ENCODE data around the gene METTL27.

Gene METTL27

GRCh38 chr7:73823873-73824592 is 18.3 kb downstream of the METTL27 start:
- TF ChIP-seq FOXP2 (optimal IDR thresholded peaks at IDR 0.05; ENCODE audit: borderline replicate concordance, extremely low read depth, extremely low read length, insufficient read depth) (no peak), TAF1 (IDR thresholded peaks at IDR 0.05; ENCODE audit: borderline replicate concordance, insufficient read depth, low read length) (no peak), REST (IDR thresholded peaks at IDR 0.05; ENCODE audit: insufficient read depth in 1 of 2, low read depth in 2 of 2, low read length in 2 of 2) (no peak), SIN3A (IDR thresholded peaks at IDR 0.05; ENCODE audit: borderline replicate concordance, insufficient read depth, low read length) (no peak), POLR2AphosphoS5 (IDR thresholded peaks at IDR 0.05; ENCODE audit: low read depth, low read length) (no peak)

GRCh38 chr7:73823257-73823656 is 19.1 kb downstream of the METTL27 start:
- TF ChIP-seq POLR2AphosphoS5 (IDR thresholded peaks at IDR 0.05; ENCODE audit: low read depth, low read length) (no peak), REST (IDR thresholded peaks at IDR 0.05; ENCODE audit: insufficient read depth in 1 of 2, low read depth in 2 of 2, low read length in 2 of 2) (no peak), FOXP2 (optimal IDR thresholded peaks at IDR 0.05; ENCODE audit: borderline replicate concordance, extremely low read depth, extremely low read length, insufficient read depth) (no peak), SIN3A (IDR thresholded peaks at IDR 0.05; ENCODE audit: borderline replicate concordance, insufficient read depth, low read length) (no peak), TAF1 (IDR thresholded peaks at IDR 0.05; ENCODE audit: borderline replicate concordance, insufficient read depth, low read length) (no peak)

GRCh38 chr7:73822319-73823173 is 19.8 kb downstream of the METTL27 start:
- no peak for TF ChIP-seq TAF1 (IDR thresholded peaks at IDR 0.05; ENCODE audit: borderline replicate concordance, insufficient read depth, low read length)
- no peak for TF ChIP-seq REST (IDR thresholded peaks at IDR 0.05; ENCODE audit: insufficient read depth in 1 of 2, low read depth in 2 of 2, low read length in 2 of 2)
- no peak for TF ChIP-seq SIN3A (IDR thresholded peaks at IDR 0.05; ENCODE audit: borderline replicate concordance, insufficient read depth, low read length)
- no peak for TF ChIP-seq FOXP2 (optimal IDR thresholded peaks at IDR 0.05; ENCODE audit: borderline replicate concordance, extremely low read depth, extremely low read length, insufficient read depth)
- TF ChIP-seq POLR2AphosphoS5 (IDR thresholded peaks at IDR 0.05; ENCODE audit: low read depth, low read length) = no peak

- TF ChIP-seq TAF1 (IDR thresholded peaks at IDR 0.05; ENCODE audit: borderline replicate concordance, insufficient read depth, low read length) = no peak
- no peak for TF ChIP-seq FOXP2 (optimal IDR thresholded peaks at IDR 0.05; ENCODE audit: borderline replicate concordance, extremely low read depth, extremely low read length, insufficient read depth)
- TF ChIP-seq SIN3A (IDR thresholded peaks at IDR 0.05; ENCODE audit: borderline replicate concordance, insufficient read depth, low read length) = no peak
- no peak for TF ChIP-seq POLR2AphosphoS5 (IDR thresholded peaks at IDR 0.05; ENCODE audit: low read depth, low read length)
- TF ChIP-seq REST (IDR thresholded peaks at IDR 0.05; ENCODE audit: insufficient read depth in 1 of 2, low read depth in 2 of 2, low read length in 2 of 2) = no peak
Measured at GRCh38 chr7:73820013-73820412, 22.3 kb downstream of the METTL27 start.
